Stimulated activated CD8-positive, alpha-beta memory T cell treated with anti-CD3 and anti-CD28 coated beads, Interleukin-7, amount 100 ng/mL, for 48 hours (primary cell): ENCODE data around the gene ADAMTS2.
A peak's percentile ranks its signal among the peaks of the same experiment; 100 is the strongest.

Experiments
- DNase-seq, 2 donors: peaks; one replicate each; pipeline ENCODE4 v3.0.0-alpha.2; 2020; ENCODE audit warnings: low read depth in 1 of 2; ENCODE audit errors: extremely low read depth in 1 of 2

ADAMTS2 gene

DNA sequence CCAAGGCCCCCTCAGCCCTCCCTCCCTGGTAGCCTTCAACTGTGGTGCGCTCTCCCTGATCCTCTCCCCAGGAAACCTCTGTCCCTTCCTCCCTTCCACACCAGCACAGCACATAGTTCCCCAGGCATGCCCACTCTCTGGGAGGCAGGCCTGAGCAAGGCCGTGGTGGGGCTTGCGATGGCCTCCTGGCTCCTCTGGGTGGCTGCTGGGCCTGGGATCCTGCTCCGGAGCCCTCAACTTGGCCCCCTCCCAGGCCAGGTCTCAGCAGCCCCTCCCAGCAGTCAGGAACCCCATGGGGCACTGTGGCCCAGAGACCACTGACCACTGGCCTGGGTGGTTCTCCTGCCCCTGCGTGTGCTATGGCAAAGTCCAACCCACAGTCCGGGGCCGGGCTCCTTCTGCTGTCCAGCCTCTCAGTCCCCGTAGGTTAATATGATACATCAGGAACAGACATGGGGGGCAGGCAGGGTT is 159.3 kb downstream of the ADAMTS2 start:
- DNase-seq = no peak

DNA sequence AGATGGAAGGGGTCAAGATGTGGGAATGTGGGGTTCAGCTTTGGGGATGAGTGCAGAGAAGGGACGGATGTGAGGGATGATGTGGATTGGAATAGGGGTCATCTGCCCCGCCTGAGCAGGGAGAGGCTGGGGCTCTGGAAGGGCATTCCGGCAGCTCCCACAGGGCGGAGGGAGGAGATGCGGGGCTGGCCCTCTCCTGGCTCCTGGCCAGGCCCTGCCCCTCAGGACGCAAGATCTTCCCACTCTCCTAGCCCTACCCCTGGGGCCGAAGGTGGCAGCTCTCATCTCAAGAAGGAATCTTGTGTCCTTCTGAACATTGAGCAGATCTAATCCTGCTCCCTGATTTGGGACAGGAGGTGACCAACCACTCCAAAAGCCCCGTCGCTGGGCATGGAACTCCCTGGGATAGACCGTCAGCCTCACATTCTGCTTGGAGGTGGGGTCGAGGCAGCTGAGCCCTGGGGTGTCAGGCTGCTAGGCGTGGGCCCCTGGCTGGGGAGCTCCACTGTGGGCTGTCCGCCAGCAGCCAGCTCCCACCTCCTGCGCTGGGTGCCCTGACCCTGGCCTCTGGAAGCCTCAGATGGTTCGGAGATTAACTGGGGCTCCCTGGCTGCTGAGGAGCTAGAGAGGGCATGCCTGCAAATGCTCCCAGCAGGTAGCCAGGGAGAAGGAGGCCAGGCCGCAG is 159.9 kb downstream of the ADAMTS2 start:
- DNase-seq = no peak

DNA sequence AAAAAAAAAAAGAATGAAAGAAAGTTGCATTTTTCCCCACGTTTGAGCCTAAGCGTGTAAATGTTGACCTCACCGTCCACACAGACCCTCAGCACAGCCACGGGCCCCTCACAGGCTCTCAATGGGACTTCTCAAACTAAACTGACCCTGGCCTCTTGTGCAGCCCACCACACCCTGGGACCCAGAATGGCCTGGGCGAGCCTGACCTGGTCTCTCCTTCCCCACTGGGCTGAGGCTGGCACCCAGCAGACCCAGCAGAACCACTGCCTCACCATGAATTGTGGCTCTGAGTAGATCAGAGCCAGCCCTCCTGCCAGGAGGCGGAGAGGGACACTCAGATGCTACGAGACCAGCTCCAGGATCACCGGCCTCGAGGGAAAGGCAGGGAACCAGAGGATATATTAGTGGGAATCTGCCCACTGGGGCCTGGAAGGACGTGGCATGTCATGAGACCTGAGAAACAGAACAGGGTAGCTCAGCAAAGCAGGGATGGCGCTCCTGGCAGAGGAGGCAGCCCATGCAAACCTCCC is 160.7 kb downstream of the ADAMTS2 start:
- DNase-seq = no peak

DNA sequence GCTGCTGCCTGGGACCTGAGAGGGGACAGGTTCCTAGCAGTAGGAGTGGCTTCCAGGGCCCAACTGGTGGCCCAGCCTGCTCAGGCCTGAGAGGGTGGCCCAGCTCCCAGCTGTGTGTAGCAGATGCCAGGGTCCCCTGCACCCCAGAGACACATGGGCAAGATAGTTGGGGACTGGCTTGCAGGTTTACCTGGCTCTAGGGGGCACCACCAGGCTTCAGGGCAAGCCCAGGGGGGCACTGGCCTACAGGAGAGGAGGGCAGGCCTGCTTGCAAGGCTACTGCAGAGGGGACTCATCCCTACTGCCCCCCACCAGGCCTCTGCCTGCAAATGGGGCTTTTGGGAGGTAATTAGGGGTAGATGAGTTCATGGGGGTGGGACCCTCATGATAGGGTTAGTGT is 161.8 kb downstream of the ADAMTS2 start:
- no peak for DNase-seq

DNA sequence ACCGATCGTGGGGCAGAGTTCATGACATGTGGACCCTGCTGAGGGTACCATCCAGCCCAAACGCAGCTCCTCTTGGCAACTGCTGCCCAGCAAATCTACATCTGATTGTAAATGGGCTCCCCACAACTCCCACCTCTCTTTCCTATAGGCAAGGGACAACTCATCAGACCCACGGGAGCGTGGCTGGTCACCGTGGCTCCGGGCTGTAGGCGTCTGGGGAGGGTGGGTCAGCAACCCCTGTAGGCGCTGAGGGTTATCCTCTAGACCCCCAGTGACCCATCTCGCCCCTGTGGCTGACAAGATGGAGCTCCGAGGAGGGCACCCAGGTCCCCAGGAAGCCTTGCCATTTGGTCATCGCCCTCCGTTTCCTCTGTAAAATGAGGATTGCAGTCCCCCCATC is 162.7 kb downstream of the ADAMTS2 start:
- no peak for DNase-seq

DNA sequence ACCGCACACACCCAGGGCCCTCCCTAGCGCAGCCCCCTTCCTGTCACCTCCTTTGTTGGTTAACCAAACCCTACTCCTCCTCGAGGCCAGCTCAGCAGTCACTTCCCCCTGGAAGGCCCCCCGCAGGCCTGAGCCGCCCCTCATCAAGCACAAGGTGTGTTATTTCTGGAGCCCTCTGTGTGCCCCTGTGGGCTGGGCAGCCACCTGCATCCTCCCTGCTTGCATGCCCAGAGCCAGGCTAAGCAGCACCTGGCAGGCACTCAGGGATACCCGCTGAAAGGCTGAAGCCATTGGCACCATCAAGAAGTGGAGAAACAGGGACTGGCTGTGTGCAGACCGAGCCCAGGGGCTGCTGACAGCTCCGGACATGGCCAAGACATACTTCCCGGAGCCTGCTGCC is 163.3 kb downstream of the ADAMTS2 start:
- DNase-seq = no peak

DNA sequence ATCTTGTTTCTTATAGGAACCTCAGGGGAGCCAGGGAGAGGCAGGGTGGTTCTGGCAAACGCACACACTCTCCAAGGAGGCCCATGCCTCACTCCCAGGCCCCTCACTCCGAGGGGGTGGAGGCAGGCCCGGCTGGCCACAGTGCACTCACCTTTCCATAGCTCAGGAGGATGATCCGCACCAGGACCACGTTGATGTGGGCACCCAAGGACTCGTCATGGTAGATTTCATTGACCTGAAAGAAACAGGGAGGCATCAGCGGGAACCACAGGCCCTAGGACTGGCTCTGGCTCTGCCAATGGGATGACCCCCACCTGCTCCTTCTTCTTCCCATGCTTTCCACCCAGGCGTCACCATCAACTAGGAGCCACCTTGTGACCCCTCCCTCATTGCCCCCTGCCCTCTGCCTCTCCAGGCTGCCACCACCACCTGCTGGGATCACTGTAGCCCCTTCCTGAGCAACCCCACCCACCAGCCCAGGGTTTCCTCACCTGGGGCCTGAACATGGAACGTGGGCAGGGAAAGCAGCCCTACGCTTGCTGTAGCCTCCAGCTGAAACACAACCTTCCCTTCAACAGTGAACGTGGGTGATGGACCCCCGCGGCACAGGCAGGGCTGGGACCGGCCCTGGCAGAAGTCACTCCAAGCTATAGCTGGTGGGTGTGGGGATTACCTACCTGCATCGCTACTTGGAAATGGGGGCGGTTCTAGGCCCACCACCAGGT is 164.2 kb downstream of the ADAMTS2 start:
- no peak for DNase-seq

DNA sequence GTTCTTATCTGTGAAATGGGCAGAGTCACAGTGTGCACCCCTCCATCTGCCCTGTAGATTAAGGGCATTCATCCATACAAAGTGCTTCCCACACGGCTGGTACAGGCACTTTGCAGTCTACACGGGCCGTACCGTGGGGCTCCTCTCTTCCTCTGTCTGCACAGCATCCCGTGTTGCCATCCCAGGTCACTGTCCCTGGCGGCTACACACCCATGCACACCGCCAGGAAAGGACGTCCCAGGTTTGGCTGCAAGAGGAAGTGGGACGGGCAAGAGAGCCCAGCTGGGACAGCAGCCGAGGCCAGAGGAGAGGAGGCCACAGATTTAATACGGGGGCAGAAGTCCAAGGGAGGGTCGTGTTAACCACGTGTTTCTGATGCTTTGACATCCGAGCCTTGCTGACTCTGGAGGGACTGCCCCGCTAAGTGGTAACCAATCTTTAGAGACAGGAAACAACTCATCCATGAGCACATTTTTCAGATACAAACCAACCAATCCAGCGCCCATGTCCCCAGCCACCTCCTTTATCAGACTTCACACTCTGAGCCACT is 165.1 kb downstream of the ADAMTS2 start:
- DNase-seq = no peak

DNA sequence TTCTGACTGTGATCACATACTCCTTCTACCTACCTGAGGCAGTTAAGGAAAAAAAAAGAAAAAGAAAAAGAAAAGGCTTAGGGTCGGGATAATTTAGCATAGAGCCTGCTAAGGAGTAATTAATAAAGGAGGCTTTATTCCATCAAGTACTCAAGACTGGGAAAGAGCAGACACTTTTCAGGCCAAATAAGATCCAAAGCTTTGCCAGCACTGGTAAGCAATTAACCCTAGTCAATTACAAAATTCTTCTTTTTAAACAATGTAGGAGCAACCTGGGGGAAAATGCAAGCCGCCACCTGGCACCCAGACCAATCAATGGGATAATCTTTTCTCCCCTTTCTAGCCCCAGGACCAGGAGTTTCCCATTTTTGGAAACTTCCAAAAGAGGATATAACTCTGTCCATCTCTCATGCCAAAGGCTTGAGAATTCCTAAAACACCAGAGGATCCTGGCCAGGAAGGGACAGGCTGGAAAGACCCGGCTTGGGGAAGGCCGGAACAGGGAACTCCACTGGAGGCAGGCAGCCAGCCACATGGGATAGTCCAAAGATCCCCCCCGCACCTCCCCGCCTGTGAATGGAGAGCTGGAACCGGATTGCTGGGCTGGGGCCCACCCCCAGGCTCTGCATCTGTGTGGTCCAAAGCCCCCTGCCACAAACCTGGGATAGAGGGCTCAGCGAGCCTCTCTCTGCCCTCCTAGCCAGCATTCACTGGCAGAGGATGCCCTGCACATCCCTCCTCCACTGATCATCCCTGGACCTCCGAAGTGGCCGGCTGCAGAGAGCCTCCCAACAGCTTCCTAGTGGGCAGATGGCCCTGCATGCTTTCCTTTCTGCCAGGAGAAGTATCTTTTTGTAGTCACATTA is 167.3 kb downstream of the ADAMTS2 start:
- no peak for DNase-seq

DNA sequence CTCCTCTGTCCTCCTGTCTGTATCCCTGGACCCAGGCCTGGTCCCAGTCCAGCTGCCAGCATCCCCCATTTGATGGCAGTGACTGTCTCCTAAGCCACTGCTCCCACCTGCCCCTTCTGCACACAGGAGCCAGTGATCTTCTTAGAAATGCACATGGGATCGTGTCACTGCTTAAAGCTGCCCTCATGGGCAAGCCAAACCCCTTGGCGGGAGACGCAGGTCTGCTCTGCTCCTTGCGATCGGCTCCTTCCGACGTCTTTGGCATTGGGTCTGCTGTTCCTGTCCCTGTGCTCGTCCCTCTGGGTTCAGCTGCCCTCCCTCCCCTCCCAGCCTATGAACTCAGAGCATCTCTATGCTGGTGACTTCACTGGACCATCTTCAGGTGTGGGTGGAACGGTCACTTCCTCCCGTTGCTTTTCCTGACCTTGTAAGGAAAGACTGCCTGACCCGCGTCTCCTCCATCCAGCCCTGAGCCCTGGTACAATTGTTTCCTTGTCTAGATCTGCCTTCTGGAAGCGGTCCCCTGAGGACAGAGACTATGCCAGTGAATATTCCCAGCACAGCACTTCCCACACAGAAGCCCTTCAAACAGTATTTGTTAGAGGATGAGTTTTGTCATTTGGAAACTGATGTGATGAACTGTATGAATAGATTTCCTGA is 168.6 kb downstream of the ADAMTS2 start:
- no peak for DNase-seq

DNA sequence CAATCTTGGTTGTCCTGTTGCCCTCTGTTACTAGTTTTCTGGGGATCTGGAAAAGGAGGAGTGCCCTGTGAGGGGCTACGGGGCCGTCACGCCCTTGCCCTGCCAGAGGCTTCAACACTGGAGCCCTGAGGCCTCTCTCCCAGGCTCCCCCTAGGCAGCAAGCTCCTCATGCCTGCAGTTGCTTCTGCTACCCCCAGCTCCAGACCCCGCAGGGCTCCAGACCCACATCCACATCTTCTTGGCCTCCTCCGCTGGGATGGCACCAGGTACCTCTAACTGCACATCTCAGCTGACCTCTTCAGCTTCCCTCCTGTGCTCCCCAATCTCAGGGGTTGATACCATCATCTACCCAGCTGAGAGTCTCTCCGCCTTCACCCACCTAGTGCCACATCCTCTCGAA is 169.1 kb downstream of the ADAMTS2 start:
- DNase-seq = no peak

DNA sequence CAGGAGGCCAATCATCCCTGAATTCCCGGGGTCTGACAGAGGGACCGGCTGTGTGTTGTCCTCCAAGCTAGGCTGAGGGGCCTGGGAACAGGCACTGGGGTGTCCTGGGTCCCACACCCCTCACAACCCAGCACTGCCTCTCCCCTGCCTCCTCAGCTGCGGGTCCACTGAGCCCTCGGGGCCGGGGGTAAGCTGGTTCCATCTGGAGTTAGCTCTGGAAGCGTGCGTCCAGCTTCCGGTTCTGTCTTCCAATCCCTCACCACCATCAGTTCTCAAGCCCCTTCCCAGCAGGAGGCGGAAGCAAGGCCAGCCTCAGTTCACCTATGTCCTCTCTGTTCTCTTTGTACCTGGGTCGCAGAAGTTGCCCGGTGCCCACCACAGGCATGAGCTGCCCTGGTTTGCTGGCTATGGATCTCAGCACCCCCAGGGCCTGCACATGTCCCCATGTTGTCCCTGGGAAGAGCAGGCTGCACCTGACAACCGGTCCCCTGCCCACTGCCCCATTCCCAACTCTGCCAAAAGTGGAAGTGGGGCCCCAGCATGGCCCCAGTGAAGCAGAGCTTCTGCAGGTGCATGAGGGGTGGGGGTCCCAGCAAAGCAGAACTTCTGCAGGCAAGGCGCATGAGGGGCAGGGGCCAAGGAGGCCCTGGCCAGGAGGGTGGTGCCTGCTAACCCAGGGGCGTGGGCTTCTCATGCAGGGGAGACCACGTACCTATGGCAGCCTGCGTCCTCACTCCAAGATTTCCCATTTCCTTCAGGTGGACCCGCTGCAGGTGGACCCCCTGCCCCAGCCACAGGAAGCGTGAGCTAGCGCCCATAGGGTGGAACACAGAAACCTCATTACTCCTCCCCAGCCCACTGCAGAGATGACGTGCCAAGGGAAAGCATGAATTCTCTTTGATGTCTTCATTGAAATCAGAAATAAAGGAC is 173.2 kb downstream of the ADAMTS2 start:
- no peak for DNase-seq

DNA sequence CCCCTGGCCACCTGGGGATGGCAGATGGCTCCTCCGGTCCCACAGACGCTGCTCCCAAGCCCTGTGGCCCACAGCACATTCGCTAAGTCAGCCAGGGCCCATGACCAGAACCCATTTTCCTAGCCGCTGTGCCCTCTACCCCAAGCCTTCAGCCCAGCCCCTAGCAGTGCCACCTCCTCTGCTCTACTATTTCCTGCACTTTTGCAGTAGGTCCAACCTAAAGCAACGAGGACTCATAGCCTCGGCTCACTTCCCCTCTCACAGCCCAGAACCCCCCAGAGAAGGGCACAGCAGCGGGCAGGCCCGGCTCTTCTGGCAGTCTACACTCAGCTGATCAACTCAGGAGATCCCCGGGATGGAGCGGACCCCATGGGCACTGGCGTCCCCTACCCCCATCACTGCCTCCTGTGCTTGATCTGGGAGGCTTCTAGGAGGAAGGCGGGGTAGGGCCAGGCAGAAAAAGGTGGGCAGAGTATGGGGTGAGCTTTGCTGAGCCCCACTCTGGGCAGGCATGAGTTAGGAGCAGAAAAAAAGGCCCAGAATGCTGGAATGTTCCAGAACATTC is 173.9 kb downstream of the ADAMTS2 start:
- no peak for DNase-seq

DNA sequence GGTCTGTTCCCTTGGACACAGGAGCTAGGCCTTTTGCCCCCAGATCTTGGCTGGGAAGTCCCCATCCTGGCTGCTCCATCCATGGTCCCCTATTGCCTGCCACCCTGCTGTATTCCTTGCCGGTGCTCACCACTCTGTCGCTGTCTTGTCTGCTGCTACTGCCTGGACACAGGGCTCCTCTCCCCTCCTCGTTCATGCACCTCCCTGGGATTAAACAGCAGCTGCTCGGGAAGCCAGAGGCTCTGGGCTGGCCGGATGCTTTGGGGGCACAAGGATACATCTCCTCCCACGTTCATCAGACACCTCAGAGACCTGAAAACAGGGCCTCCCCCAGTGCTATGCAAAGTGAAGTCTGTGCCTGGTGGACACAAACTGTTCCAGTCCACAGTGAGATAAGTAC is 174.7 kb downstream of the ADAMTS2 start:
- DNase-seq = no peak

DNA sequence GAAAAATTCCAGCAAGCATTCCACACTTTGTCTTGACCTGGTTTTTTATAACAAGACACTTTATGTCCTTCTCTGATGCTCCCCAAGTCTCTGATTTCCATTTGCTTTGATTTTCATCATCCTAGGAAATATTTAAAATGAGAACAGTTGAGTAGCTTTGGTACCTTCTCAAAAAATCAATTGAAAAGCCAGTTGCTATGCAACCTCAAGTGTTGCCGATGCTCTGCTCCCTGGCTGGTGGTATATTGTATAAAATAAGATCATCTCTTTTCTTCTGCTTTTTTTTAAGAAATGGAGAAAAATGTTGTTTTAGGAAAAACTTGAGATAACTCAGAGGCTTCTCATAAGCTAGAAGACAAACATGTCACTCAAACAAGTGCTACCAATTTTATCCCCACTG is 175.4 kb downstream of the ADAMTS2 start:
- no peak for DNase-seq

DNA sequence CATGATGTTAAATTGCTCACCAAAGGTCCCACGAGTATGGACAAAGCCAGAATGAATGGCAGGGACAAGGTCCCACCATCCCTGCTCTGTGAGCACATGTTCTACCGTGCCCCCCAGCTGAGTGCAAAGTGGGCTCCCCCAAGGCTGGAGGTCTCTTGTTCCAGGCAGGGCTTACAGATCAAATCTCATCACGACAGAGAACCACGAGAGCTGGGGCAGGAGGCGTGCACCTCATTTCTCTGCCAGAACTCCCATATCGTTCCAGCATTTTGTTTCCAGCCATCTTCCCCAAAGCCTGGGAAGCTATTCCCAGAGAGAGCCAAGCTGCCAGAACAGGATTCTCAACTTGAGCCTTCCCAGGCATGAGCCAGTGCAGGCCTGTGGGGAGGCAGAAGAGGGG is 176.6 kb downstream of the ADAMTS2 start:
- DNase-seq = no peak

DNA sequence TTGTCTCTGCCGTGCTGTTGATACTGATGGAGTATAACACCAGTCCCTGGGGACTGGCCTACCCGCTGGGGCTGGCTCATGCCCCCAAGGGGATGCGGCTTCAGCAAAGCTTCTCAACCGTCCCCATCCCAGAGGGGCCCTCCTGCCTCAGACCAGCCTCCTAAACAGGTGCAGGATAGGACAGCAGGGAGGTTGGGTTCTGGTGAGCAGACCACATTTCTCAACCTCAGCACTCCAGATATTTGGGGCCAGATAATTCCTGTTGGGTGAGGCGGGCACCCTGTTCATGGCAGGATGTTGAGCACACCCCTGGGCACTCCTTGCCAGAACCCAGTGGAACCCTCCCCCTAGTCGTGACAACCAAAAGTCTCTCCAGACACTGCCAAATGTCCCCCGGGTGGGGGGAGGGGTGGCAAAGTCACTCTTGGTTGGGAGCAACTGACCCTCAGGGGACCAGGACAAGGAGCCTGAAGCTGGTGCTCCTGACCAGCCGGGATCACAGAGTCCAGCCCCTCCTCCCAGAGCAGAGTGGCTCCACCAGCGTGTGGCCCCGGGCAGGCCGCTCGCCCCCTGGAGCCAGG is 177.3 kb downstream of the ADAMTS2 start:
- no peak for DNase-seq

DNA sequence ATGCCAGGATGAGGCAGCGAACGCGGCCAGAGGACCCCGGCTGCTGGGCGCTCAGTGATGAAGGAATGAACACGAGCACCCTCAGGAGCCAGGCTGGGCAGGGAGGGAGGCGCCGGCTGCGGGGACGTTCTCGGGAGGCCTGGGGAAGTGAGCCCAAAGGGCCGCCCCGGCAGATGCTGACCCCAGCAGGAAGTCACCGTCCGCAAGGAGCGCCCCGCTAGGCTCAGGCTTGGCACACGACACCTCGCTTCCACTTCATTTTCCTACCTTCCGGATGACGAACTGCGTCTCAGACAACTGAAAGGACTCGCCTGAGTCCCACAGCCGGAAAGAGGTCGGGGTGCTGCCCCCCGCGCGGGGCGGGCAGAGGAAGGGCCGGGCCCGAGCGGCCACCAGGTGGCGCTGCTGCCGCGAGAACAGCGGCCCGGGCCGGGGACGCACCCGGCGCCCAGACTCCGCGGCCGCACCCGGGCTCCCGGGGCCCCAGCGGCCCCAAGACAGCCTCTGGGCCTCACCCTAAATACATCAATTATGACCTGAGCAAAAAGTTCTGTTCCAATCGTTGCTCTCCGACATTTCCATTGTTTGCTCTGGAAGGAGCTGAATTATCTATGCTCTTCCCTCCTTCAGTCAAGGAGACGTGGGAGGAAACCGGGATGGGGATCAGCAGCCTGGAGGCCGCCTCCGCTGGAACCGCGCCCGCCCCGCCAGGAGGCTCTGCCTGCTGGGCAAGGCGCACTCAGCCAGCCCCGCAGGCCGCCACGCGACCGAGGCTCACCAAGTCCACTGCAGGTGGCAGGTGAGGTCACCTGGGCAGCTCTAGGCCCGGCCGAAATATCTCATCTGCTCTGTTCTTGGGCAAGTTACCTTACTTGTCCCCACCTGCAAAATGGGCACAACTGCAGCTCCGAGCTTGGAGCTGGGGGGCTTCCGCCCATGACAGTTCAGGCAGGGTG is 178.1 kb downstream of the ADAMTS2 start:
- DNase-seq = peak; percentile 21 to 46
